LHCN-M2 (cell line): Measurements from ENCODE around the gene SLC28A3. TPM values are rescaled to one million over a fixed set of nuclear protein-coding genes. Genes with fewer than 3 reads are reported as not detected.

Experiments
- DNase-seq: peaks from one replicate; pipeline ENCODE4 v3.0.0-alpha.2; 2012; ENCODE audit warnings: low read depth
- total RNA-seq: library from RNA; depleted of rRNA; stranded (reverse); fragments of >200 nt; gene quantifications from 2 replicates; pipeline ENCODE4 v1.2.3, GENCODE V29; 2014

SLC28A3 gene
- total RNA-seq, 1 experiment from 2014 or later = 0.23 TPM

DNA sequence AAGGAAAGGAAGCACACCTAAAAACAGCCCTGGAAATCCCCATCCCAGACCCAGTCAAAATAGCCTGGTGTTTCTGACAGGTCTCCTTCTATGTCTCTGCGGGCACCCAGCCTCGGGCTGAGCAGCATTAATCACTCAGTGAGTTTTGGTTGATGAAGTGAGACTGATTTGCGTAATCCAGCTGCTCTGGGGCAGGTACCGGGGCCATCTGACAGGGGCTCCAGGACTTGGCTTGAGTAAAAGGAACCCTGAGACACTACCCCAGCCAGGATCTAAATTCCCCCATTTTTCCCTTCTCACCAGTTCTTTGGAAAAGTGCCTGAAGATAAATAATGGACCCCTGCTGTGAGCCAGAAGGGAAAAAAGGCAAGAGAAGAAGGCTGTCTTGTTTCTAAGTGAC, 596 bp downstream of the SLC28A3 start:
- DNase-seq = no peak

DNA sequence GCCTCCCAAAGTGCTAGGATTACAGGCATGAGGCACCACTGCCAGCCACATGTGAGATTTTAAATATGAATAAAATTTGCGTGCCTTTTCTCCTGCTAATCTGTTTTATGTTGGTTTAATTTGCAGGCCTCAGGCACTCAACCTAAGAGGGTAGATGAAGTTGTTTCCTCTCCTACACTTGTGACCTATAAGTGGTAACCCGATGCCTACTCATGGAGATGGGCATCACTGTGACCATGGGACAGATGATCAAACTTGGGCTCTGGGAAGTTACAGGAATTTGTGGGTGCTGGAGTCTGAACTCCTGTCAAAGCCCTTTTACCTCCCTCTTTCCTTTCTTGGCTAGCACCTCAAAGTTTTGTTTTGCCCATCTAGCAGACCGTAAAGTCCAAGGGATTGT, 1.1 kb downstream of the SLC28A3 start:
- no peak for DNase-seq

DNA sequence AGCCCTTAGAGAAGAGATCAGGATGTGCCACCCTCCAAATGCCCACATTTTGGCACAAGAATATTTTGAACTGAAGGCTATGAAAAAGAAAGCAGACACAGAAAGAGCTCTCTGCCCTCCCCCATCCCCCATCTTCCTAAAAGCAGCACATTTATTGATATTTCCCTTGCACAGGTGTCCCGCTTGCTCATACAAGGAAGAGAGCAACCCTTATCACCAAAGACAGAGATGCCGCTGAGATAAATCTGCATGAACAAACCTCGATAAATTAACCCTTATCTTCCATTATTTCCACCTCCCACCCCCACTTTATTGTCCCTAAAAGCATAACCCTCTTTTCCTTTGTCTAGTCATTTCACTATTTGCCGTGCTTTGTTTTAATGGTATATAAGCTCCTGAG, 1.8 kb downstream of the SLC28A3 start:
- no peak for DNase-seq

DNA sequence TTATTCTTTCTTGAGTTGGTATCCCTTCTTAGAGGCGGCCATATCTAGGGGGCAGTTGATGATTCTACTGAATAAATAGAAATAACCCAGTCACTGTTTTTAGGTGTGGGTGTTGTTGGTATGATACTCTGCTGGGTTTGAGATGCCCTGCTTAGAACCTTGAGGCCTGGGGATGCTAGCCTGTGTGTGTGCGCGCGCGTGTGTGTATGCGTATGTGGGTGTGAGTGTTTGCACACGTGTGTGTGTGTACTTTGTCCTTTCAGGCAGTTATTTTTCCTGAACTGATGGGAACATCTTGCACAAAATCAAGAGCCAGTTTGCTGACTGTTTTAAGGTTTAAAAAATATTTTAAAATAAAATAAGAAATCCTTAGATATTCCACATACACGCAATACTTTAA, 3.3 kb downstream of the SLC28A3 start:
- no peak for DNase-seq

DNA sequence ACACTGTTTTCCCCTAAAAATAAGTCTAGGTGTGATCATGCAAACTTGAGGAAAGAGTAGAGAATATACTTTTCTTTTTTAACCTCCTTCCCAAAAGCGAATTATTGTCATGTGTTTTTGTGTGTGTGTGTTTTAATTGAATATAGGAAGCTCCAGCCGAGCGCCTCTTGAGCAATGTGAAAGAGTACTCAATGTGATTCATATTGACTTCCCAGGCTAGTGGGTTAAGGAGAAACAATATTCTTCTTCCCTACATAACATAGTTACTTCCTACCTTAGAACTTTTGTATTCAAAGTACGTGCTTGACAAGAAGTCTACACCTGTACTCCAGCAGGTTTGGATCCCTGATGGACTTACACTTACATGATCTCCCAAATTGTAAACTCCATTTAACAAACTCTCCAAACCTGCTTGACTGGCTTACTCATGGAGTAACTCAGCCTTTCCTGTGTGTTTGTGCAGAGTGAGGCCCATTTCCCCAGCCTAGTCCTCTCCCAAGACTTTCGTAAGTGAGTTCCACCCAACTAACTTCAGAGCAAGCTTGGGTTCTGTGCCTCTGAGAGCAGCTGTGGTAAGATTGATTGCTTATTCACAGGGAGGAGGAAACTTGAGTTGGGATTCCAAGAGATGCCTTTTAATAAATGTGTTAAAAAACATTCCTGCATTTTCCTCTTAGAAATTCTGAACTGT, 9.3 kb downstream of the SLC28A3 start:
- no peak for DNase-seq

DNA sequence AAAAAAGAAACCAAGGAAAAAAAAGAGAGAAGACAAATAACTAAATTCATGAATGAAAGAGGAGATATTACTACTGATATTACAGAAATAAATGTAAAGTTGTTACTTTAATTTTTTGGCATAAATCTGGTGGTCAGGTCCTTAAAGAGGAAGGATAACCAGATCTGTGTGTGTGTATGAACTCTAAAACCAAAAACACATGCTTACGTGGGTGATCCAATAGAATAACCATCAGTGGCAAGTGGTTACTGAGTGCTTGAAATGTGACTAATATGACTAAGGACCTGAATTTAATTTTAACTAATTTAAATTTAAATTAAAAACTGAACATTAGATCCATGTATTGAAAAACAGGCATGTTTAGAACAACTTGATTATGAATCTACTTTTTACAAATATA, 10.3 kb downstream of the SLC28A3 start:
- no peak for DNase-seq

DNA sequence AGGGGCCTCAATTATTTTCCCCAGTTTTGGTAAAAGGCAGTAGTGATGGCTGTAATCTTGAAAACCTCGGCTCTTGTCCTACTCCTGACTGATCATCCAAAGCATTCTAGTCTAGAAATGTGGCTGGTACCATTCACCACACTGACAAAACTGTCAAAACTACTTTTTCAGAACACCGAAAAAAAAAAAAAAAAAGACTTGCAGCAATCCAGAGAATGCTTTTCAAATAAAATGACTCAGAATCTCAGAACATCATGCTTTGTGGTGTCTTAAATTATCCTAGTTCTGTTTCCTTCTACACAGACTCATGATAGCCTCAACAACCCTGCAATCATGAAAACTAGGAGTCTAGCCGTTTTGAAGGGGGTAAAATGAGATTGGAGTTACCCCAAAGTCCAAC, 13.4 kb downstream of the SLC28A3 start:
- no peak for DNase-seq

DNA sequence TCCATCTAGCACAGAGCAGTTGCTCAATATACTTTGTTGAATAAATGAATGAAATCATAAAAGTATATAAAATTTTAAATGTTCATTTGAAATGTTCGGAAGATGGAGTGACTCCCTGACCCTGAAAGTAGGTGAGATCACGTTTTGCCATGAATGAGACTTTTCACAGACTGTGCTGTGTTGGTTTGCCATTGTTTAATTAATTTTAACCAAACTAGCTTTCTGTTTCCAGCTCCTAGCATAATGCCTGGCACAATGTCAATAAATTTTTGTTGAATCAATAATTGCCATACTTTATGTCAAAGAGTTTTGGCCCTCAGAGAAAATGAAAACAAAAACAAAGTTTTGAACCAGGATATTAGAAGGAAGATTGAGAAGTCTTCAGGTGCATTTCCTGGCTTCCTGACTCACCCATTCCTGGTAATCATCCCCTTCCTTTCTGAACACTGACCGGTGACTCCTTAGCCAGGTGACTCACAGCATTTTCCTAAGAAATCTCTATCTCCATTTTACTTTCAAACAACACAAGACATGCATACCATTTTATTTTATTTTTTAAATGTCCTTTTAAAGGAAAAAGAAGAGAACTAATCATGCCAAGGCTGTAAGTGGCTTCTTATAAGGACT, 15.1 kb downstream of the SLC28A3 start:
- DNase-seq = no peak

DNA sequence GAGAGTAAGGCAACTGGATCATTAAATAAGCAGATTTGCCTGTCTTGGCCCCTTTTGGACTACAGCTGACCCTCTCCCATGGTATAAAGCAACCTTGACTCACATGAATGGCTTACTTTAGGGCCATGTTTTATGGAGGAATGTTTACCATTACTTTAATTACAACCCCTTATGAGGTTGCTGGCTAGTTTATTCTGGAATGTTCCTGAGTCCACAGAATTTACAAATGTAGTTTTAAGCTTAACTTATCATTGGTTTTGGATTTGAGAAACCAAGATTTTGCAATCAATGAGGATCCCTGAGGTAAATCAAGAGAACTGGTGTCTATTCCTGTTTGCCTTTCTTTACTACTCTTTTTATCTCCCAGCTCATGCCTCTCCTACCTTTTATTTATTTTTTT, 15.7 kb downstream of the SLC28A3 start:
- no peak for DNase-seq

DNA sequence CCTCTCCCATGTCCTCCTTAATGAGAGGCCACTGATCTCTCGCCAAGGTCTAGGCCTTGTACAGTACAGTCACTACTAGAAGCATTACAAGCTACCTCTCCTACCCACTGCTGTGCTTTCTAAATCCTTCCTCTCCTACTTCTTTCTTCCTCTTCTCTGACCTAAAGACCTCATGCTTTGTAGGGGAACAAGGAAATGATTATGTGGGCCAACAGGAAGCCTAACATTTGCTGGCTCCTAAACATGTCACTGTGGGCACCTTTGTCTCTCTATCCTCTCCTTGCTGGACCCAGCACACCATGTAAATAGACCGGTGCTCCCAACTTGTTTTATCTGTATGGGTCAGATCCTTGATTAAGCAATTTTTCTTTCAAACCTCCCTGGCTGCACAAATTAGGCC, 16.7 kb downstream of the SLC28A3 start:
- no peak for DNase-seq

DNA sequence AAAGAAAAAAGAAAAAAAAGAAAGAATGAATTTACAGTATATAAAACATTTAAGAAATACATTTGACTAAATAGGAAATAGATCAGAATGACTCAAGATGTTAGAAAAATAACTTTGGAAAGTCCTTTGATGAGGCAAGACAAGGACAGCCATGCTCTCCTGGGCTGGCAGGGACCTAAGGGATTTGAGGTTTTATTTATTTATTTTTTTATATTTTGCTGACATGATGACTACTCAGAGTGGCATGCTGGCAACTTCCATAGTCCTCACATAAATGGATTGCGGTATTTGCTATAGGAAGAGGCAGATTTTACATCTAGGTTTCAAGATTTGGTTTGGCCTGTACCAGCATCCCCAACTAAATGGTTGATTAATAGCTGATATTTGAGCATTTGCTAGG, 17.7 kb downstream of the SLC28A3 start:
- DNase-seq = peak; percentile 61

DNA sequence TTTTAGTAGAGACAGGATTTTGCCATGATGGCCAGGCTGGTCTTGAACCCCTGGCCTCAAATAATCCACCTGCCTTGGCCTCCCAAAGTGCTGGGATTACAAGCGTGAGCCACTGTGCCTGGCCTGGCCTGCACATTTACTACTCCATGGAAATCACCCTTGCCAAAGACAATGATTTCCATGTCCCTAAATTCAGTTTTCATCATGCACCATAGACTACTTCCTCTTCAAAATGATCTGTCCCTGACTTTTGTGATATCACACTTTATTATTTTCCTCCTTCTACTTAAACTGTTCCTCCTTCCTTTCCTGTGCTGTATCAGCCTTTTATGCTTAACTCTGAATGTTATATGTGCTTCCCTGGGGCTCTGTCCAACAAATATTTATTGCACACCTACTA, 20.3 kb downstream of the SLC28A3 start:
- DNase-seq = no peak

DNA sequence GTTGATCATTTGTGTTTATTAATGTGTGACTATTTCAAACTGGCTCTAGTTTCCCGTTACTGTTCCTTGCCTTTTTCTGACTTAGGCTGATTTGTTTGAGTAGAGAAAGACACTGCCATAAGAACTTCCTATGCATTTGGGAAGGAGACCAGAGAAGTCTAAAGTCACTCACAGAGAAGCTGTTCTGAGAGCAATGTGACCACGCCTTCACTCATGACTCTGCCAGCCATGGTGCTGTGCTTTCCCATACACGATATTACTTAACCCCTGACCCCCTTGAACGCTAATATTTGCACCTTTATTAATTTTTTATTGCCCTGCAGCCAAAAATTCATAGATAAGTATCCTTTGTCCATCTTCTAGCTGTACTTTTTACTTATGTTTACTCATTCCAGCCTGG, 20.9 kb downstream of the SLC28A3 start:
- no peak for DNase-seq

DNA sequence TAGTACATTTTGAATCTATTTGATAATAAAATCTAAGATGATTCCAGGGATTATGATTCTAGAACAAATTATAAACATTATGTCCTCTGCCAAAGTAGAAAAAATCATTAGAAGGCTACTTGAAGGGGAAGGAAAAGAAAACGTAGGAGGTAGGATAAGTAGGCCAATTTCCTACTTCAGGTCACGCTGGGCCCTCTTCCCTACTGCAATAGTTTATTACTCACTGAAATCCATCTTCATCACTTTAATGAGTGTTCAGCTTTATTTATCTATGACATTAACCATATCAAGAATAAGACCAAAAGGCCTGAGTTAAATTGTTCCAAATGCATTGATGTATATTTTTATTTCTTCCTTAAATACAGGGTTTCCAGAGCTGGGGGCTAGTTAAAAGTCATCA, 21.6 kb downstream of the SLC28A3 start:
- DNase-seq = no peak

DNA sequence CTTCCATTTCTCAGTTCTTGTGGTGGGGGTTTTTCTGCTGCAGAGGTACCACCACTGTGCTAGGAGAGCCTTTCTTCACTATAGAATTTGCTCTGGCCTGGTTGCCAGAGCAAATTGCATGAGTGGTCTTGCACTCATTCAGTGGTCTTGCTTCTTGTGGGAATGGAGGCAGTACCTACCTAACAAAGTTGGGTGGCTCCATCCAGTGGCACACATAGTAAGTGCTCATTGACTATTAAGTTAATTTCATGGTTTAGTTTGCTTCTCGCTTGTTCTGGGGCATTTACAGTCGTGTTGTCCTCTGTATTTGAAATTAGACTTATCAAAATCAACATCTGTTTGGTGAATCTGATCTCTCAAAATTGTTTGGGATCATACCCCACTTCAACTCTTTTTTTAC, 23.0 kb downstream of the SLC28A3 start:
- DNase-seq = no peak

DNA sequence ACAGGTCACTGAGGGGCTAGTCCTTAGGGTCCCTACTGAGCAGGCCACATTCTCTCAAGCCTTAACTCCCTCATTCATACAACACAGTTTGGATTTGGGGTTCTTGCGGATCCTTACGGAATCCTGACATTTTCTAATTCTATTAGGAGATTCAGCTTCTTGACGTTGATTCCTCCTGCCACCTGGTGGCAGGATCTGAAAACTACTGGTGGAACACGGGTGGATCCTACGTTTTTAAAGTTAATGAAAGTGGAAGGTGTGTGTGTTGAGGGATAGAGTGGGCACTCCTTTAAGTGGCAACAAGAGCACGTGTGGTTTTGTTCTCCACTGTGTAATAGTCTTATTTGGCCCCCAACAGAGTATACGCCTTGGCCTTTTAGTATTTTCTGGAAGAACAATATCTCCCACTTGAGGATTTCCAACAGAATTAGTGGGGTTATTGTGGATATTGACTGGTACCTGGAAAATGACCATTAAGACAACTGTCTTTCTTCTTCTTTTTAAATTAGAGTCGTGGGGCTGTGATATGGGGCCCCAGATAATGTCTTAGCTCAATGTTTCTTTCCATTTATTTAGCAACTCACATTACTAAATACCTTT, 25.2 kb downstream of the SLC28A3 start:
- peak; percentile 51 for DNase-seq

DNA sequence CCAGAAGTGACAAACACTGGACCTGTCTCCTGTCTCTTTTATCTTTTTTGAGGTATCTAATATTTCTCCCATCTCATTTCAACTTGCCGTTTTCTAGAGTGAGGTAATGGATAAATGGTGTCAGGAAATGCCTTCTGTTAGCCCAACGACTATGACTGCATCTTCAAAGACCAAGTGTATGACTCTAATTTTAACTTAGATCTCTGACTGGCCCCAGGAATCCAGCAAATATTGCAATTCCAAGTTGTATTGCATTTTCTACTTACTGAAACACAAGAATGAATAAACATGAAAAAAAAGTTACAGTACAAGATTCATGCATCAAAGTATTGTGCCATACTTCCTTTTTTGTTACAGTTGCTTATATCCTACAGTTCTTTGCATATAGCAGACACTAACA, 26.3 kb downstream of the SLC28A3 start:
- no peak for DNase-seq

DNA sequence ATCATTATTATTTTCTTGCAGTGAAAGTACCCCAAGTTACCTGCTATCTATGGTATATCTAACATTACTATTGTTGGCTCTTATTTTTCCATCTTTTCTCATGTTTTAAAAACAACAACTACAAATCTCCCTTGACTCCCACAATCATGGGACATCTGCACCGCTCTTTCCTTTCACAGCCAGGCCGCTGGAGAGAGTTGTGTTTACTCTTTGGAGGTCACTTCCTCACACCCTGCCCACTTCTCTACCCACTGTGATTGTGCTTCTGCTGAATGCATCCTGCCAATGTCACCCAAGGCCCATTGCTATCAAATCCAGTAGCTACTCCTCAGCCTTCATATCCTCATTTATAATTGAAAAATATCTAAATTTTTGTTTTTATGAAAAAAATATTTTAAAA, 29.7 kb downstream of the SLC28A3 start:
- DNase-seq = no peak

DNA sequence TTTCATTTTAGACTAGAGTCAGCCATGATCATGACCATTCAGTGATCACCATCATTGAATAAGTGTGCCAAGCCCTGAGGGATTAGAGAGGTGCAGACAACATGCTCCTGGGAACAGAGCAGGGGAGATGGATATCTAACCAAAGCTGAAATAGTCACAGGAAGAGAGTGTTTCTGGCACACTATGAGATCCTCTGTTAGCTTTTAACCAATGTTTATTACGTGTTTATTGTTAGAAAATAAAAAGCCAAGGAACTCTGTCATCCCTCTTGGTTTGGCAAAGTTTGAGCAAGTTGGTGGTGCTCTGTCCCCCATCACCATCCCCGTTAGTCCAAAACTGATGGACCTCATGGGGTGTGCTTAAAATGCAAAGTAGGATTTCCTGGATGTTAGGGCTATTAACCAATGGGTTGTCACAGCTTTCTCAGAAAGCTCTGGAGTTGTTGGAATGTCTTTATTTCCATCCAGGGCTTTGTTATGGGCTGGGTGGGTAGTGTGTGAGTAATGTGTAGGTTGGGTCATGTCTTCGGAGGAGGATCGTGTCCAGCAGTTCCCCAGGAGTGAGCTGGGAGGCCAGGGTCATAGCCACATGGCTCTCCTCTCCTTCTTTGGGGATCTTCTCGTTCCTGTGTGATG, 34.9 kb downstream of the SLC28A3 start:
- no peak for DNase-seq

DNA sequence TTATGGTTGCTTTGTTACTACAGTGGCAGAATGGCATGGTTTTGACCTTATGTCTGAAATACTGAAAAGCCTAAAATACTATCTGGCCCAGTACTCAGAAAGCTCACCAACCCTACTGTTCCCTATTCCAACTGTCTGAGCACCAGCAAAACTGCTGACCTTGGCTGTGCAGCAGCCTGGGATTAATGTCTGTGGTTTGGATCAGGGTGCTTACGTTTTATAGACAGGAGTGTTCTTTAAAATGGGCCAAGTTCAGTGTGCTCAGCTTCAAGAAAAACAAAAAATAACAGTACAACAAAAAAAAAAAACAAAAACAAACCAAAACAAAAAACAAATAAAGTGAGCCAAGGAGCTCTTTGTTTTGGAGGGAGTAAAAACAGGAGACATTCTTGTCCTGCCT, 36.4 kb downstream of the SLC28A3 start:
- DNase-seq = no peak

DNA sequence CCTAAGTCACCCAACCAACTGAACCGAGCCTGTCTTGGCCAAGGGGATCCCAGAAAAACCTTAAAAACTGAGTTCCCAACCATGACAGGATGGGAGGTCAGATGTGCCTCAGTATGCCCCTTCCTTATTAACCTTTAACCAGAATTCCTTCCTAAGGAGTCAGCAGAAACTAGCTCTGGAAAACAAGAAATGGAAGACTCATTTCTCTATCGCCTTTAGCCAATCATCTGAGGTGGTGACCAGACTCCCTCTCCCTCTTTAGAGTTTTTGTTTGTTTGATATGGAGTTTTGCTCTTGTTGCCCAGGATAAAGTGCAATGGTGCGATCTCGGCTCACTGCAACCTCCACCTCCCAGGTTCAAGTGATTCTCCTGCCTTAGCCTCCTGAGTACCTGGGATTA, 37.5 kb downstream of the SLC28A3 start:
- no peak for DNase-seq

DNA sequence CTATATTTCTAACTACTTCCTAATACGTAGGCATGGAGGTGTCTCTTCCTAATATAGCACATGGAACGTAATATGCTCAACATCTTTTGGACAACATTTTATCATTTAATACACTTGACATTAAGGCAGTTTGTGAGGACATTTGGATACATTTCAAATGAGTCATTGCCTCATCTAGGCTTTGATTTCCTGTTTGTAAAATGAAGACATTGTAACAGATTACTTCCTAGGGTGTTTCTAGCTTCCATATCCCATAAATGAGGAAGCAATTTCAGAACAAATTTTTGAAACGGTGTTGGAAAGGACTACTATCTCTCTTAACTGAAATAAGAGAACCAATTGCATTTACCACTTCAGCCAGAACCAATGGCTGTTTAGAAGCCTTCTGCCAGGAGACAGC, 38.7 kb downstream of the SLC28A3 start:
- DNase-seq = peak; percentile 50

DNA sequence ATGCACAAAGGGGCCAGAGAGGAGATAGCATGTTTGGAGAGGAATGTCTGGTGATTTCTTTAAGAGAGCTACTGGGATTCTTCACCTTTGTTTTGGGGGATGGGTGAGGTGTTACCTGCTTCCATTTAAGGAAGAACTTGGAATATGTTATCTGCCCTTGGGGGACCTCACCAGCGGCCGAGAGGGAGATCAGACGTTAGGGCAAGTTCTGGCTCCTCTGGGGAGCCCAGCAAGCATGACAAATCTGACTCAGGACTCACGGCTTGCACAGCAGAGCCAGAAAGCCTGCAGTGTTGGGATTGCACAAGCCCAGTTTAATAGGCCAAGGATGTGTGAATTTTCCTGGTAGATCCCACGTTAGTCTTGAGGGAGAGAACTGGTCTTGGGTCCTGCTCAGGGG, 40.3 kb downstream of the SLC28A3 start:
- peak; percentile 8 for DNase-seq
